ENCODE results near the gene ZBTB9.

Gene ZBTB9

GRCh38 chr6:33490621-33491020 lies 36.2 kb downstream of the ZBTB9 start:
- H3K4me3 ChIP-seq: no peak overlapping the region
- no peak for DNase-seq (ENCODE audit: low spot score)
- no peak overlapping the region for H3K27ac ChIP-seq
- no peak for TF ChIP-seq CTCF (IDR thresholded peaks at IDR 0.05)

- Histone ChIP-seq H3K27ac (no peak overlapping the region), H3K4me3 (no peak overlapping the region)
- DNase-seq (ENCODE audit: low spot score): no peak
- TF ChIP-seq CTCF (IDR thresholded peaks at IDR 0.05): no peak
Observed at GRCh38 chr6:33492093-33492492, 37.7 kb downstream of the ZBTB9 start.

- Histone ChIP-seq H3K4me3 (no peak overlapping the region), H3K27ac (no peak overlapping the region)
- no peak for DNase-seq (ENCODE audit: low spot score)
- no peak for TF ChIP-seq CTCF (IDR thresholded peaks at IDR 0.05)
Observed at GRCh38 chr6:33497157-33497556, 42.8 kb downstream of the ZBTB9 start.

GRCh38 chr6:33502486-33502885 lies 48.1 kb downstream of the ZBTB9 start:
- Histone ChIP-seq H3K27ac (no peak overlapping the region), H3K4me3 (no peak overlapping the region)
- TF ChIP-seq CTCF (IDR thresholded peaks at IDR 0.05): no peak
- no peak for DNase-seq (ENCODE audit: low spot score)

GRCh38 chr6:33504486-33504885 lies 50.1 kb downstream of the ZBTB9 start:
- H3K4me3 ChIP-seq: no peak overlapping the region

GRCh38 chr6:33505548-33506370 lies 51.4 kb downstream of the ZBTB9 start:
- Histone ChIP-seq H3K4me3 (no peak overlapping the region), H3K27ac (no peak overlapping the region)
- DNase-seq (ENCODE audit: low spot score): no peak
- TF ChIP-seq CTCF (IDR thresholded peaks at IDR 0.05): no peak

More at GRCh38 chr6:33504486-33504885, 50.1 kb downstream of the ZBTB9 start:
- no peak for TF ChIP-seq CTCF (IDR thresholded peaks at IDR 0.05)
- no peak overlapping the region for H3K27ac ChIP-seq
- DNase-seq (ENCODE audit: low spot score): no peak
